Breast epithelium (tissue), 3 donors: ENCODE data around the gene ESAM.

Experiments
- CTCF ChIP-seq, 3 donors: fragments of 450-650 bp; IDR thresholded peaks; one replicate each; pipeline ENCODE4 v1.5.1; 2016 to 2017; ENCODE audit warnings: antibody characterized with exemption in 3 of 3, mild to moderate bottlenecking in 3 of 3, moderate library complexity in 3 of 3
- POLR2A ChIP-seq: fragments of 450-650 bp; IDR thresholded peaks from one replicate; pipeline ENCODE4 v1.6.1; 2016; ENCODE audit warnings: antibody characterized with exemption, mild to moderate bottlenecking, moderate library complexity
- POLR2AphosphoS5 ChIP-seq, 3 donors: sonication (generic); formaldehyde crosslinking; IDR thresholded peaks; one replicate each; pipeline ENCODE4 v1.6.1; 2017; ENCODE audit warnings: antibody characterized with exemption in 3 of 3

GRCh38 chr11:124783002-124783401 is 20.9 kb upstream of the ESAM start:
- TF ChIP-seq CTCF (IDR thresholded peaks at IDR 0.05) = no peak
- TF ChIP-seq POLR2AphosphoS5 (IDR thresholded peaks at IDR 0.05) = no peak
- no peak for TF ChIP-seq POLR2A
